Natural killer cell treated with Interleukin-12 subunit alpha and Interleukin-12 subunit beta and Interleukin-15 and Interleukin-18, amount 100 ng/mL, for 72 hours (primary cell): ENCODE results near the gene KLHL5. TPM values are rescaled to one million over a fixed set of nuclear protein-coding genes. Genes with fewer than 3 reads are reported as not detected.
A peak's percentile ranks its signal among the peaks of the same experiment; 100 is the strongest.
"Not testable (repeated sequence)": the region's sequence is repeated elsewhere in the genome, so short reads cannot be mapped to it uniquely, and the experiment has no call there.

ENCODE experiments used
- ATAC-seq, 2 donors: fragments of 150-1000 bp; cut with Tn5 transposase in 1 of 2; sonication (Bioruptor Pico), chemical (Tn5 transposase) in 1 of 2; 2 replicates each; pipeline ENCODE4 v1.10.0; 2021
- DNase-seq: peaks from one replicate; pipeline ENCODE4 v3.0.0; 2022; ENCODE audit warnings: low spot score
- H3K27ac Mint-ChIP-seq, 2 donors: 1 replicate in 1 of 2; 2 replicates in 1 of 2; pipeline ENCODE4 v1.8.0; 2022; ENCODE audit warnings: mixed read lengths in 2 of 2, mild to moderate bottlenecking in 1 of 2, moderate library complexity in 1 of 2
- H3K27me3 Mint-ChIP-seq, 2 donors: 1 replicate in 1 of 2; 2 replicates in 1 of 2; pipeline ENCODE4 v1.8.0; 2022; ENCODE audit warnings: mixed read lengths in 2 of 2
- H3K36me3 Mint-ChIP-seq: one replicate; pipeline ENCODE4 v1.8.0; 2022; ENCODE audit warnings: mixed read lengths
- H3K4me1 Mint-ChIP-seq, 2 donors: 1 replicate in 1 of 2; 2 replicates in 1 of 2; pipeline ENCODE4 v1.8.0; 2022; ENCODE audit warnings: low read depth in 2 of 2, mixed read lengths in 2 of 2, mild to moderate bottlenecking in 1 of 2
- H3K4me3 Mint-ChIP-seq: one replicate; pipeline ENCODE4 v1.8.0; 2022; ENCODE audit warnings: mixed read lengths
- H3K9me3 Mint-ChIP-seq: 2 replicates; pipeline ENCODE4 v1.8.0; 2022; ENCODE audit warnings: mixed read lengths
- total RNA-seq, 2 donors: library from RNA; stranded (reverse); gene quantifications; one replicate each; pipeline ENCODE4 v1.2.3, GENCODE V29; 2022

Gene KLHL5, protein sequence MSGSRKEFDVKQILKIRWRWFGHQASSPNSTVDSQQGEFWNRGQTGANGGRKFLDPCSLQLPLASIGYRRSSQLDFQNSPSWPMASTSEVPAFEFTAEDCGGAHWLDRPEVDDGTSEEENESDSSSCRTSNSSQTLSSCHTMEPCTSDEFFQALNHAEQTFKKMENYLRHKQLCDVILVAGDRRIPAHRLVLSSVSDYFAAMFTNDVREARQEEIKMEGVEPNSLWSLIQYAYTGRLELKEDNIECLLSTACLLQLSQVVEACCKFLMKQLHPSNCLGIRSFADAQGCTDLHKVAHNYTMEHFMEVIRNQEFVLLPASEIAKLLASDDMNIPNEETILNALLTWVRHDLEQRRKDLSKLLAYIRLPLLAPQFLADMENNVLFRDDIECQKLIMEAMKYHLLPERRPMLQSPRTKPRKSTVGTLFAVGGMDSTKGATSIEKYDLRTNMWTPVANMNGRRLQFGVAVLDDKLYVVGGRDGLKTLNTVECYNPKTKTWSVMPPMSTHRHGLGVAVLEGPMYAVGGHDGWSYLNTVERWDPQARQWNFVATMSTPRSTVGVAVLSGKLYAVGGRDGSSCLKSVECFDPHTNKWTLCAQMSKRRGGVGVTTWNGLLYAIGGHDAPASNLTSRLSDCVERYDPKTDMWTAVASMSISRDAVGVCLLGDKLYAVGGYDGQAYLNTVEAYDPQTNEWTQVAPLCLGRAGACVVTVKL
- 10 to 100 TPM; 13.6 to 20.8 TPM for total RNA-seq

DNA sequence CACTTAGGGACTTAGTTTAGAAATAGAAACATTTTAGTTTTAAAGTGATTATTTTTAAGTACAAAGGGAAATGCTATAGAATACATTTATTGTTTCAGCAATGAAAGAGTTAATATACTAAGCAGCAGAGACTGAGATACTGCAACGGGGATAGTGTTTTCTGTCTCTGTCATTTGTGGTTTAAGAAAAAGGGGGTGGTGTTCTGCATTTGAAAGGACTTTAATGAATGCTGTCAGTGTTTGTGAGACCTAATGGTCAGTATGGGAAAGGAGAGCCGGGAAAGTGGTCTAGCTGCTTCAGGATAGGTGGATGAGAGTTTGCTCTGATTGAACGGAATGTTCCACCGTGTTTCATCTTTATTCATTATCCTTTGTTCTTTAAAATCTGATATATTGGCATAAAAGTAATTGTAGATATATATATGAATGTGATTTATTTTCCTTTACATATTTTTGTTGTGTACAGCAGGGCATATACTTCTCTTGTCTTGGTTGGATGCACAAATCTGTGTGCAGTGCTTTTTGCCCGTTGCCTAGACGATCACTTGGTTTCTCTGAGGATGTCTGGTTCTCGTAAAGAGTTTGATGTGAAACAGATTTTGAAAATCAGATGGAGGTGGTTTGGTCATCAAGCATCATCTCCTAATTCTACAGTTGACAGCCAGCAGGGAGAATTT lies at the start of gene KLHL5:
Gene KLHL5 (plus strand): TSS at position 139 of the 676 bp plus-strand sequence. CDS start 421 bp downstream, at position 560.
- Mint-ChIP-seq H3K9me3 (no peaks in the 10 kb centered on the region), H3K27ac (no peak within 1 kb of the TSS), H3K27me3 (no peaks in the 10 kb centered on the region), H3K36me3 (no peaks in the 10 kb centered on the region), H3K4me1 (peaks cover 5 to 8% of the 10 kb centered on the region in 2 donors), H3K4me3 (no peak within 1 kb of the TSS)
- ATAC-seq (no peak), DNase-seq (no peak)

DNA sequence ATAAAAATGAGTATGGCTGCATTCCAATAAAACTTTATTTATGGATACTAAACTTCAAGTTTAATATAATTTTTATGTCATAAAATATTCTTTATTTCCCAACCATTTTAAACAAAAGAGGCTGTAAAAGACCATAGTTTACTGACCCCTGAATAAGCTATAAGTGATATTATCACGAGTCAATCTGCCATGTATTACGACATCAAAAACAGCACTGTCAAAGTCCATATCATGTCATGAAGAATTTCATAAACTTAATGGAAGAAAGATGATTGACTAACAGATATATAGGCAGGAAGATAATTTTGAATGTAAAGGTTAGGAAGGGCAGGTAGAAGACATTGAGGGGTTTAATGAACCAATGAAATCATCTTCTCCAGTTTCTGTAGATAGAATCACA lies 48.0 kb upstream of the KLHL5 start:
- Mint-ChIP-seq H3K4me3 (no peak overlapping the region), H3K9me3 (peaks cover 7% of the 10 kb centered on the region), H3K4me1 (peaks cover 1 to 18% of the 10 kb centered on the region in 2 donors), H3K27me3 (no peaks in the 10 kb centered on the region), H3K27ac (peak overlapping the region in 1 of 2 donors; percentile 50), H3K36me3 (peaks cover 6% of the 10 kb centered on the region)
- ATAC-seq (no peak), DNase-seq (no peak)

DNA sequence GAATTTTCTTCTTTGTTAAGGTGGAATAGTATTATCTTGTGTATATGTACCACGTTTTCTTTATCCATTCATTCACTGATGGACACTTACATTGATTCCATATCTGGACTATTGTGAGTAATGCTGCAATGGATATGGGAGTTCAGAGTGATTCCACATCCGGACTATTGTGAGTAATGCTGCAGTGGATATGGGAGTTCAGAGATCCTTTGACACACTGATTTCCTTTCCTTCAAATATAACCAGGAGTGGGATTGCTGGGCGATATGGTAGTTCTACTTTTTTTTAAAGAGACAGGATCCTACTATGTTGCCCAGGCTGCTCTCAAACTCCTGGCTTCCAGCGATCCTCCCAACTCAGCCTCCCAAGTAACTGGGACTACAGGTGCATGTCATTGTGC lies 41.9 kb upstream of the KLHL5 start:
- no peak for DNase-seq
- Mint-ChIP-seq H3K27ac (no peak overlapping the region), H3K36me3 (peaks cover 11% of the 10 kb centered on the region)

DNA sequence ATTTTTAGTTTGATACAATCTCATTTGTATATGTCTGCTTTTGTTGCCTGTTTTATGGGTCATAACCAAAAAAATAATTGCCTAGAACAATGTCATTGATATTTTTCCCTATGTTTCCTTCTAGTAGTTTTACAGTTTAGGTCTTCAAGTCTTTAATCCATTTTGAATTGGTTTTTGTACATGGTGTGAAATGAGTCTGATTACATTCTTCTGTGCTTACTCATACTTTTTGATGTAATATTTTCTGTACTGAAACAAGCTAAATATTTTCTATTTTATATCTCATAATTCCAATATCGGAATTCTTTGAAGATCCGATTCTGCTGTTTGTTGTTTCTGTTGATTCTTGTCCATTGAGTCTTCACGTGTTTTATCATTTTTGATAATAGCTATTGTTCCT lies 40.4 kb upstream of the KLHL5 start:
- no peak for ATAC-seq
- no peaks in the 10 kb centered on the region for H3K27me3 Mint-ChIP-seq
- H3K36me3 Mint-ChIP-seq: peaks cover 5% of the 10 kb centered on the region
- H3K27ac Mint-ChIP-seq: no peak overlapping the region
- H3K4me1 Mint-ChIP-seq: peaks cover 5 to 8% of the 10 kb centered on the region in 2 donors
- no peak for DNase-seq
- no peak overlapping the region for H3K4me3 Mint-ChIP-seq
- H3K9me3 Mint-ChIP-seq: peaks cover 4% of the 10 kb centered on the region

More for the DNA sequence above, 41.9 kb upstream of the KLHL5 start:
- H3K27me3 Mint-ChIP-seq: no peaks in the 10 kb centered on the region
- H3K9me3 Mint-ChIP-seq: peaks cover 10% of the 10 kb centered on the region
- no peak overlapping the region for H3K4me3 Mint-ChIP-seq
- peaks cover 5 to 6% of the 10 kb centered on the region in 2 donors for H3K4me1 Mint-ChIP-seq
- no peak for ATAC-seq

DNA sequence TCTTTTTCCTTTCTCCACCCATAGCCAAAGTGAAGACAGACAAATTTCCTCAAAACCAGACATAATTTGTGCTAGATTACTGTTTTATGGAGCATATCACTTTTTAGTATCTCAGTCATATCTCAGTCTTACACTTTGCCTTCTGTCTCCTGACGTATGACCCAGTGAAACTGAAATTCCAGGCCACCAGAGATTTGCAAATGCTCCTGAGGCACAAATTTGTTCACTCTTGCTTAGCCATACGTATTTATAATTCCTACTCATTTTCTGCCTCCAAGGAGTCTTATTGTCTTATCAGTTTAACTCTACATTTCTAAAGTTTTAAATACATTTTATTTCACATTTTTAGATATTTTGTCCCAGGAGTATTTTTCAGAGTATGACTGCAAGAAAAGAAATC lies 39.8 kb upstream of the KLHL5 start:
- Mint-ChIP-seq H3K27ac (no peak overlapping the region), H3K27me3 (no peaks in the 10 kb centered on the region), H3K36me3 (peaks cover 5% of the 10 kb centered on the region), H3K4me1 (peaks cover 5 to 7% of the 10 kb centered on the region in 2 donors), H3K4me3 (no peak overlapping the region), H3K9me3 (peaks cover 3% of the 10 kb centered on the region)
- DNase-seq (no peak), ATAC-seq (no peak)

DNA sequence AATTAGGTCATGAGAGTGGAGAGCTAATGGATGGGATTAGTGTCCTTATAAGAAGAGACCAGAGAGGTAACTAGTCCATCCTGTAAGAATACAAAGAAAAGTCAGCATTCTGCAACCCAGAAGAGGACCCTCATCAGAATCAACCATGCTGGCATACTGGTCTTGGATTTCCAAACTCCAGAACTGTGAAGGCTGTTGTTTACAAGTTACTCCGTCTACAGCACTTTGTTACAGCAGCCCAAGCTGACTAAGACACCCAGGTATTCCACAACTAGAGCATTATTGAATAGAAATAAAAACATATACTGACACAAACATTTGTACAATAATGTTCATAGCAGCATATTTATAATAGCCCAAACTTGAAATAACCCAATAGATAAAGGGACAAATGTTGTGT lies 39.0 kb upstream of the KLHL5 start:
- peaks cover 5 to 8% of the 10 kb centered on the region in 2 donors for H3K4me1 Mint-ChIP-seq
- H3K9me3 Mint-ChIP-seq: peaks cover 3% of the 10 kb centered on the region

DNA sequence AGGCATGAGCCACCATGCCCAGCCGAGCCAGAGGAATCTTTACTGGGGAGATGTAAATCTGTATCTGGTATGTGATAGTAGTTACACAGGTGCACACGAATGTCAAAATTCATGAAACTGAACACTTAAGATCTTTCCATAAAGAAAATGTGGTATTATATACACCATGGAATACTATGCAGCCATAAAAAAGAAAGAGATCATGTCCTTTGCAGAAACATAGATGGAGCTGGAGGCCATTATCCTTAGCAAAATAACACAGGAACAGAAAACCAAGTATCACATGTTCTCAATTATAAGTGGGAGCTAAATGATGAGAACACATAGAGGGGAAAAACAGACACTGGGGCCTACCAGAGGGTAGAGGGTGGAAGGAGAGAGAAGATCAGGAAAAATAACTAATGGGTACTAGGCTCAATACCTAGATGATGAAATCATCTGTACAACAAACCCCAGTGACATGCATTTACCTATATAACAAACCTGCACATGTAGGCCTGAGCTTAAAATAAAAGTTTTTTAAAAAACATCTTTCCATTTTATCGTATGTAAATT lies 37.6 kb upstream of the KLHL5 start:
- H3K9me3 Mint-ChIP-seq: peaks cover 3% of the 10 kb centered on the region
- peaks cover 5% of the 10 kb centered on the region for H3K36me3 Mint-ChIP-seq
- H3K27ac Mint-ChIP-seq: no peak overlapping the region
- no peaks in the 10 kb centered on the region for H3K27me3 Mint-ChIP-seq
- H3K4me3 Mint-ChIP-seq: no peak overlapping the region
- DNase-seq (no peak), ATAC-seq (no peak)
- H3K4me1 Mint-ChIP-seq: peaks cover 11 to 15% of the 10 kb centered on the region in 2 donors

More for the DNA sequence above, 39.0 kb upstream of the KLHL5 start:
- Mint-ChIP-seq H3K27ac (no peak overlapping the region), H3K36me3 (peaks cover 5% of the 10 kb centered on the region), H3K4me3 (no peak overlapping the region), H3K27me3 (no peaks in the 10 kb centered on the region)
- ATAC-seq (no peak), DNase-seq (no peak)

DNA sequence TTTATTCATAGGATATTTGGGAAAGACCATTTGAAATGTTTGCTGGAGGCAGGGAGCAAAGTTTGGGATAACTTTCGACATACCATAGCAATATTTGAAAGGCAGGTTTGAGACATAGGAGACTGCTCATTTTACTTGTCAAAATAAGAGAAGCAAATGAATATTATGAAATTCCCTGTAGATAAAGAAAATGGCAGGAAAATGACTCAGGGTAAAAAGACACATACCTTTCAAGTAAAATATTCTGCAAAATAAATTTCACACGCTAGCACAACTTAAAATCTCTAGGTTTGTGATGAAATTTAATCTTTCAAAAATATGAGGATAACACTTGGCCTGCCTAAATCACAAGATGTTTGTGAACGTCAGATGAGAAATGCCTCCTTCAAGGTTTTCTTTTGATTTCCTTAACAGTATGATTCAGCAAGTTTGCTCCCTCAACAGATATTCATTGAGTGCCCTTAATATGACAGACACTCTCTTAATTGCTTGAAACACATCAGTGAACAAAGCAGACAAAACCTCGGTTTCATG lies 36.4 kb upstream of the KLHL5 start:
- H3K4me1 Mint-ChIP-seq: peaks cover 18 to 23% of the 10 kb centered on the region in 2 donors
- ATAC-seq (no peak), DNase-seq (no peak)
- H3K27me3 Mint-ChIP-seq: no peaks in the 10 kb centered on the region
- H3K9me3 Mint-ChIP-seq: peaks cover 3% of the 10 kb centered on the region
- H3K27ac Mint-ChIP-seq: peak overlapping the region; percentile 35 to 45
- H3K36me3 Mint-ChIP-seq: peaks cover 5% of the 10 kb centered on the region
- H3K4me3 Mint-ChIP-seq: no peak overlapping the region

DNA sequence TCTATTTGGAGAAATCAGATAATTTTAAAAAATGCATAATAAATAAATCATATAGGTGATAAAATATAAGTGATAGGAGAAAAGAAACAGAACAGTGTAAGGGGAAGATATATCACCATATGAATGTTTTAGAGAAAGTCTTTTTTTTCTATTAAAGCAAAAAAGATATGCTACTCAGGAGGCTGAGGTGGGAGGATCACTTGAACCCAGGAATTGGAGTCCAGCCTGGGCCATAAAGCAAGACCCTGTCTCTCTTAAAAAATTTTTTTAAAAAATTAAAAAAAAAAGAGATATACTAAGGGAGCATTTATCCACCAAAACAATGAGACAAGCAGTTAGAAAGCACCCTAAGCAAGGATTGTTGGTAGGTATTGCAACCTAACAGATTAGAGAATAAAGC lies 35.9 kb upstream of the KLHL5 start:
- H3K36me3 Mint-ChIP-seq: peaks cover 5% of the 10 kb centered on the region
- peaks cover 18 to 24% of the 10 kb centered on the region in 2 donors for H3K4me1 Mint-ChIP-seq
- no peak for DNase-seq

DNA sequence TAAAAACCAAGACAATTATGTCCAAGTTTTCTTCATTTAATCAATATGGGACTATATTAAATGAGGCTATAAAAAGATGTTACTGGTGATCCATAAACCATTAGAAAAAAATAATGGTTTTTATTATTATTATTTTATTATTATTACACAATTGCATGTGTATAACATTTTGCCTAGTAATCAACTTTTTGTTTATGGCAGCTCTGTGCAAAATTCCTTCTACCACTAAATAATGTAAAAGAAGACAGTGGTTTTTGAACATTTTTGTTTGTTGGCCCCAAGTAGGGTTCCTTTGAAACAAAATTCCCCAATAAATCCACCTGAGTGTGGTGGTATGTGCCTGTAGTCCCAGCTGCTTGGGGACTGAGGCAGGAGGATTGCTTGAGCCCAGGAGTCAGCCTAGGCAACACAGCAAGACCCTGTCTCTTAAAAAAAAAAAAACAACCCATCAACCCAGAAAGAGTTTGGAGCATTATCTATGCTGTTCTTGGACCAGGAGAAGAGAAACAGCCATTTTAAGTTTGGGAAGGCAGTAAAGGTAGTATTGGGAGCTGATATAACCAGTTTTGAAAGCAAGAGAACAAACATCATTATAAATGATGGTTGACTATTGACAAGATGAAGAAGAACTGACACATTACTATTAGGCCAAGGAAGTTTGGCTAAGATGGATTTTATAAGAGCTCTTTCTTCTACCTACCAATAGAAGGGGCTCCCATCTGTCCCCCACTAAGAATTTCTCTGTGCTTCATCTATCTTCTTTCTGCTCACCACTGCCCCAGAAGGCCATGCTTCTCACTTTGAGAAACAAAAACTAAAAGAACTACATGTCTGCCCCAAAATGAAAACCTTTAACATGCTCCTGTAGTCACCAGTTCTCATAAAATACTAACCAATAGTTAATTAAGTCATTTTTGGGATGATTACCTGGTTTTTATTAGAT lies 32.0 kb upstream of the KLHL5 start:
- DNase-seq: no peak
- peak overlapping the region; percentile 89 for H3K4me3 Mint-ChIP-seq

More for the DNA sequence above, 35.9 kb upstream of the KLHL5 start:
- ATAC-seq: no peak
- peak overlapping the region; percentile 35 to 45 for H3K27ac Mint-ChIP-seq
- H3K9me3 Mint-ChIP-seq: peaks cover 3% of the 10 kb centered on the region
- no peak overlapping the region for H3K4me3 Mint-ChIP-seq
- no peaks in the 10 kb centered on the region for H3K27me3 Mint-ChIP-seq

DNA sequence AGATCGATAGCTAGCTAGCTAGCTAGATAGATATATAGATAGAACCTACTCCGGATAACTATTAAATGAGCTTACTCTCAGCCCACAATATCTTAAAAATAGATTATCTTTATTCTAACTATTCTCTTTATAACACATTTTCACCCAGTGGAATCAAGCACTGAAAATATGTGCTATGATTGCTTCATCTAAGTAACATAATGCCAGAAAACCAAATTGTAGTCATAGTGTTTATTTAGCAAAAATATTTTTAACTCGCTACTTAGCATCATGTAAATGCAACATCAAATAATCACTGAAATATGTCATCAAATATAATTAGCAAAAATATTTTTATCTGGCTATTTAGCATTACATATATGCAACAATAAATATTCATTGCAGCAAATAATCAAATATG lies 31.3 kb upstream of the KLHL5 start:
- peaks cover 15 to 37% of the 10 kb centered on the region in 2 donors for H3K4me1 Mint-ChIP-seq
- ATAC-seq (no peak), DNase-seq (no peak)
- H3K27ac Mint-ChIP-seq: peak overlapping the region; percentile 88 to 97
- H3K27me3 Mint-ChIP-seq: no peaks in the 10 kb centered on the region
- no peaks in the 10 kb centered on the region for H3K36me3 Mint-ChIP-seq
- H3K4me3 Mint-ChIP-seq: peak overlapping the region; percentile 89
- no peaks in the 10 kb centered on the region for H3K9me3 Mint-ChIP-seq

More for the DNA sequence above, 32.0 kb upstream of the KLHL5 start:
- peak; percentile 36 to 48 for ATAC-seq
- Mint-ChIP-seq H3K36me3 (no peaks in the 10 kb centered on the region), H3K27me3 (no peaks in the 10 kb centered on the region), H3K27ac (peak overlapping the region; percentile 88 to 97), H3K9me3 (no peaks in the 10 kb centered on the region), H3K4me1 (peaks cover 15 to 37% of the 10 kb centered on the region in 2 donors)

DNA sequence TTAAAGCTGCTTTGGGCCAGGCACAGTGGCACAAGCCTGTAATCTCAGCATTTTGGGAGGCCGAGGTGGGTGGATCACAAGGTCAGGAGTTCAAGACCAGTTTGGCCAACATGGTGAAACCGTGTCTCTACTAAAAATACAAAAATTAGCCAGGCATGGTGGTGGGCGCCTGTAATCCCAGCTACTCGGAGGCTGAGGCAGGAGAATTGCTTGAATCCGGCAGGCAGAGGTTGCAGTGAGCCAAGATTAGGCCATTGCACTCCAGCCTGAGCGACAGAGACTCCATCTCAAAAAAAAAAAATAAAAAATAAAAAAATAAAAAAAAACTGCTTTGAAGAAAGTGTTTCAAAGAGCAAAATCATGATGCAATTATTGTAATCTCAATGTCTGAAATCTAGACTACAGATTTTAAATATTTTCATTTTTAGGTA lies 30.4 kb upstream of the KLHL5 start:
- Mint-ChIP-seq H3K4me3 (peak overlapping the region; percentile 89), H3K27ac (peak overlapping the region; percentile 88 to 97), H3K4me1 (peaks cover 13 to 37% of the 10 kb centered on the region in 2 donors)
- H3K36me3 Mint-ChIP-seq, H3K27me3 Mint-ChIP-seq, ATAC-seq, H3K9me3 Mint-ChIP-seq, DNase-seq: not testable (repeated sequence)
